Stimulated activated CD8-positive, alpha-beta memory T cell treated with anti-CD3 and anti-CD28 coated beads, Interleukin-2, amount 100 ng/mL, for 48 hours (primary cell): ENCODE data around the gene ASB18.

Experiments
- DNase-seq, 2 donors: peaks; one replicate each; pipeline ENCODE4 v3.0.0-alpha.2; 2020; ENCODE audit warnings: low read depth in 2 of 2

The ASB18 gene

DNA sequence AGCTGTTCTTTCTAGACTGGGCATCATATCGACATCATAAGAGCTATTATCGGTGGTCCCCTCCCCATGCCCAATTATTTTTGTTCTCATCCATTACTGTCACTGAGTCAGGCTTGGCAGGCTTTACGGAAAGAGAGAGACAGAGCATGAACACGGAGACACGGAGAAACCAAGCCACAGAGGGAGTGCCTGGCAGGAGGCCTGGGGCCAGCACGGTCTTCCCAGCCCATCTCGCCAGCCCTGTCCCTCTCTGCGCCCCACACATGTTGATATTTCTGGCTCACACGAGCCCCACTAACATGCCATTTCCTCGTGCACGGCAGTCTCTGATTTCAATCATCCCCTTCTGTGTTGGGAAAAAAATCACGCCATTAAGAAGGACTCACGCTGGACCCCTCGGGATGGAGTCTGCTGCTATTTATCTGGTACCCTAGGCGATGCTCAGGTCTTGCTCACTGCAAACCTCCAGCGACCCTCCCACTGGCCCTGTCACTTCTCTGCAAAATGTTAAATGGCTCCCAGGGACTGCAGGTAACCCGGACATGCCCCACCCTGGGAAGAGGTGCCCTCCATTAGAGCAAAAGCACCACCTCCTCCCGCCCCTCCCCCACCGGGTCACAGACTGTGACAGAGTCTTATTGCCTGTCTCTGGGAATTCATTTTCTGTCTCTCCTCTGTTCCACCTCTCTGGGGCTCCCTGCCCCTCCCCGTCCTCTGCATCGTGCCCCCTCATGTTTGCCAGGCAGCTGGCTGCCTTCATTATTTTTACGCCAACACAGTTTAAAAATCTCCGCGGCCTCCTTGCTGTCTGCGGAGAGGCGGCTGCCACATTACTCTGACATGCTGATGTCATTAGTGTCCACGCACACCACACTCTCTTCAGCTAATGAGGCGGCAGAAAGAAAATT lies 55.9 kb downstream of the ASB18 start:
- no peak for DNase-seq

DNA sequence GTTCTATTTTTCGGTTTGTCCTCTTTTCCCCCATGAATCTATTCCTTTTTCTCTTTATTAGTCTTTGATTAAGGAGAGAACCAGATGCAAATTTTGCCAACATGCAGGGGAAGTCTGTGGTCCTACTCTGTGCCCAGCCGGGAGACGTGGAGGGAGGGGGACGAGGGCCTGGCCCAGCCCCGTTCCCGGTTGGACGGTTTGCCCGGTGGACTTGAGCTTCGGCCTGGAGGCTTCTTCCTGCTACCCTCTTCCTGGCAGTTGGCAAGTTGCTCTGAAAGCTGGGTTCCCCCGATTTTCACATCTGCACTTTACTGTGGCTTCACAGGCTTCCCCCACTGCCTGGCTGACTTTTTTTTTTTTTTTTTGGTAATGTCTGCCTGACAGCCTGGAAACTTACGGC lies 56.7 kb downstream of the ASB18 start:
- DNase-seq = no peak

DNA sequence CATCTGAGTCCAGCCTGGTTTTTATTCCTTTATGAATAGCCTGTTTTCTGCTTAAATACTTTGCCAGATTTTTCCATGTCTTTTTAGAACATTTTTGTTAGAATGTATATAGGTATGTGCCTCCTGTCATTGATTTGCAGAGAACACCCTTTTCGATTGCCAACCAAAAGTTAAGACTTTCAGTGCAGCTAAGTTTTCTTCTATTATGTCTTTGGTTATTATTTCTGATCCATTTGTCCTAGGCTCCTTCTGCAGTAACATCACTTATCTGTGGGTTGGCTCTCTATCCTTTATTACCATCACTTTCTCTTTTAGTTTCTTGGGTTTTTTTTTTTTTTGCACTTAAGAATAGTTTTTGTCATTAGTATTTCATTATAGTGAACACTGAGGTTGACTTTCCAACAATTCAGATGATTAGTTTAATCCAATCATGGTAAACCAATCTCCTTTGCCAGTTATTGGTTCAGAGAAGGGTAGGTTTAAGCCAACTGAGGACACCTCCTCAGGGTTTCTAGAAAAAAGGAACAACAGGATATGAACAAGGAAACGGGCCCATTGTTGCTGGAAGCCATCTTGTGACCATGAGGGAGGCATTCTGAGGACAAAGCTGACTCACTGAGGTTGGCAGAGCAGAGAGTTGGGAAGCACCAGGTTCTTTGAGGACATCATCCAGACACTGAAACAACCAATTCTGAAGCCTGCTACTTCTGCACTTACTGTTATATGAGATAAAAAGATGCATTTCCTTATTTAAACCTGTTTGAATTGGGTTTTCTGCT lies 58.1 kb downstream of the ASB18 start:
- DNase-seq = no peak

DNA sequence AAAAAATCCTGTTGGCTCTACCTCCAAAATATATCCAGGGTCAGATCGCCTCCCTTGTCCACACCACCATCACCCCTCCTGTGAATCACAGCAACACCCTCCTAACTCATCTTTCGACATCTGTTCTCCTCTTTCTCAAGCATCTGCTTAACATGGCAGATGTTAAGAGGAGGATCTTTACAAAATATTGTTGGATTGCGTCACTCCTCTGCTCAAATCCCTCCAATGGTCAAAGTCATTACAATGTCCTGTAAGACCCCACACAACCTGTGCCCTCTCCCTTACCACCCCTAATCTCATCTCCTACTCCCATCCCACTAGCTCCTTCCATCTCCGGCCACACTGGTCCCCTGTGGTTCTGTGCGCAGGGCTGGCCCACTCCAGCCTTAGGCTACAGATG lies 59.3 kb downstream of the ASB18 start:
- DNase-seq = no peak

DNA sequence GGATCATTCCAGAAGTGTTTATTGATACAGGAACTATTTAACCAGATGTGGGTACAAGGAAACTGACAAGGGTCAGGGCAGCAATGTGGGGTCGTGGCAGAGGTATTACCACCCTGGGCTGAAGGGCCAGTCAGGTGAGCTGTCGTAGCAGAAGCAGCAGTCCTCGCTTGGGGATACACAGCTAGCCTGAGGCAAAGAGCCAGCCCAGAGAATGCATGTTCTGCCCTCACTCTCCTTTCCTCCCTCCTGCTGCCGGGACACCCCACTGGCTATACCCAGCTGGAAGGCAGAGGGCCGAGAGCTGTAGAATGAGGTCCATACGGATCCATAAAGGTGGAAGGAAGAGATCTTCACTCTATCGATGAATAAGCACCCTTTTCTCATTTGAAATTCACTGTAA lies 63.8 kb downstream of the ASB18 start:
- no peak for DNase-seq

DNA sequence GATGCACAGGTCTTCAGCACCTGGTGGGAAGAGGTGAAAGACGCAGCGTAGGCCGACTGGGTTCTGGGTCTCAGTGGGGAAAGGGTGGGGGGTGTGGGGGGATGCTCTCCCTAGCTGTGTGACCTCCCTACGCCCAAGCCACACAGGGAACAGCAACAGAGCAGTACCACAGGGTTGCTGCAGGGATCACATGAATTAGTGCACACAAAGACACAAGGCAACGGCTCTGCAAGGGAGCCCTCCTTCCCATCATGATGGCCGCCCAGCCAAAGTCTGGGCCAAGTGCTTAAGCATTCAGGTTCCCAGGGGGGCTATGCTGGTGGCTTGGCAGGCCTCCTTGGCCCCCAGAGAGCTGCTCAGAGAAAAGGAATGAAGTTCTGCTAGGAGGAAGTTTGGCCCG lies 67.8 kb downstream of the ASB18 start:
- no peak for DNase-seq

DNA sequence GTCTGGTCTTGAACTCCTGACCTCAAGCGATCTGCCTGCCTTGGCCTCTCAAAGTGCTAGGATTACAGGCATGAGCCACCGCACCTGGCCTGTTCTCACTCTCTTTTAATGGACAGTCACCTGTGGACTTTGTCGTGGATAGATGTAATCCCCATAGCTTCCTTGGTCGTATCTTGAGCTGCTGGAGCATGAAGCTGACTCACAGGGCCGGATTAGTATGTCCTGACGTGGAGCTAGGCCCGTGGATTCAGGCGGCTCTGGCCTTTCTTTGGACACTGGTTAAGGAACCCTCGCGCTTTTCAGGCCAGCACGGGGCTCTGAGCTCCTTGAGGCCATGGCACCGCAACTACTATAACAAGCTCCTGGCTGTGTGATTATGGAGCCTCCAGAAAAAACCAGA lies 68.5 kb downstream of the ASB18 start:
- DNase-seq = no peak

DNA sequence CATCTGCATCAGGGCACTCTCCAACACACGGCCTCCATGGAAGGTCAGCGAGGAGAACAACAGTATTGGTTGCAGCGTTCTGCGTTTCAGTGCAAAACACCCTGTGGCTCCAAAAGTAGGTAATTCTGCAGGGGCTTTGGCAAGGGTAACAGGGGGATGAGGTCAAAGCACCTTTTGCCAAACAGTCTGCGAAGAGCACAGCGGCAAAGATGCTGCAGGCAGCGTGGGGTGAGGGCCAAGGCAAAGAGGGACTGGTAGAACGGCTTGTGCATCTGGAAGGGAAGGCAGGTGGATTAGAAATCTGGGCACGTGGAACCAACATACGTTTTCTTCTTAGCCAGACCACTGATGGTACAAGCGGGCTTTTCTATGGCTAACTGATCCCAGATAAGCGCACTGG lies 69.4 kb downstream of the ASB18 start:
- no peak for DNase-seq

DNA sequence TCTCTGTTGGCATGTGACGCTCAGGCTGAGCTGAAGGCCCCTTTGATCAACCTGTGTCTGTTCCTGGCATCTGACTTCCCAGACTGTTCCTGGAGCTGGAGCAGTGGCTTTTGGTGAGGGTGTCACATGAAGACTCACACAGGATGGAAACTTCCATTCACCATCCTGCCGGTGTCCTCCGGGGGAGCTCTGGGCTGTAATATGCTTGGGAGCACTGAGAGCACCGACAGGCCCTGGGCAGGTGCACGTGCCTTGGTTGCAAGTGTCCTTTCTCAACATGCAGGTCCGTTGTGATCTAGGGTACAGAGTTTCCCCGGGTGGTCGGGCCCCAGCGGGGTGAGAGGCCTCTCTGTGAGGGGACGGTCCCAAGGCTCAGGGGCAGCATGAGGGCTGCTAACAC lies 71.2 kb downstream of the ASB18 start:
- DNase-seq = no peak

DNA sequence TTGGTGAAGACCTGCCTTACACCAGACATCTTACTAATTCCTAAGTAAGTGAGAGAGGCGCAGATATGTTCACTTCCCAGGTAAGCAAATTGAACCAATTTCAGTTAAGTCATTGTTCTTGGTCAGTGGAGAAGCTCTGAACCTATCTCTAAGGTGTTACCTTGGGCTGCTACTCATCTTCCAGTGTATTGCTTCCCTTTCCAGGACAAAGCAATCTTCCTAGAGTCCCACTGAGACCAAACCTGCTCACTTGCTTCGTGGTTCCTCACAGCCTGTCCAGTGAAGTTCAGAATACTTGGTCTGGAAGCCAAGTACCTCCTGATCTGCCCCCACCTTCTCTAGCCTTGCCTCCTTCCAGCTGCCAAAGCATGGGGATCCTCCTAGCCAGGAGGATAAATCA lies 73.5 kb downstream of the ASB18 start:
- no peak for DNase-seq

DNA sequence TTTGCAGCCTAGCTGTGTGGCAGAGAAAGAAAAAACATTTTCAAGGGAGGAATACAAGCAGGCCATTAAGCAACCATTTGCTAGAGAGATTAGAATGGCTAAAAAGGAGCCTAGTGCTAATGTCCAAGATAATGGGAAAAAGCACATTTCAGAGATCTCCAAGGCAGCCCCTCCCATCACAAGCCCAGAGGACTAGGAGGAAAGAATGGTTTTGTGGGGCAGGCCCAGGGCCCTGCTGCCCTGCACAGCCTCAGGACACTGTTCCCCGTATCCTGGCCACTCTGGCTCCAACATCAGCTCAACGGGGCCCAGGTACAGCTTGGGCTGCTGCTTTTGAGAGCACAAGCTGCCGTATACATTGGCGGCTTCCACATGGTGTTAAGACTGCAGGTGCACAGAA lies 79.5 kb downstream of the ASB18 start:
- DNase-seq = no peak

DNA sequence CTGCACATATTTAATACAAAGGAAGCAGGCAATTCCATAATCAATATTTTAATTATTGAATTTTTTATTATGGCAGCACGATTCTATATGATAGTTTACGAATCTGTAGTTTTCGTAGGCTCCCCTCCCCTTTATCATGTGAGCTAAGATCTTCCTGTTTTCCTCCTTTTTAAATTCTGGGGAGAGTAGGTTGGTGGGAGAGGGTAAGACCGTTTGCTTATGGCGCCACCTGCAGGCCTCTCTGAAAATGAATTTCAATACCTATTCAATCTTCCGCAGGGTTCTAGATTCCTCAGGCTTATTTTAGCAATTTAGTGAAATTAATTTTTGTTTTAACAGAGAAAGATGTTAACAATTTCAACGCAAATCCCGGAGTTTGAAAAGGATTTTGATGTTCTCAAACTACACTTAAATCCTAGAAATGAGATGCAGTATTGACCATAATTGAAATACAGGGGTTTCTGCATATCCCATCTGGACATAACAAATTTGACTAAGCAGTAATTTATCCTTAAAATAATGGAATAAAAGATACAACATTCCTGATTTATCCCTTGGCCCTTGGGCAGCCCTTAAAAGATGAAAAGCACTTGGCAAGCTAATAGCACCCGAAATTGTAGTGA lies 83.3 kb downstream of the ASB18 start:
- DNase-seq = peak in 1 of 2 donors; percentile 39

DNA sequence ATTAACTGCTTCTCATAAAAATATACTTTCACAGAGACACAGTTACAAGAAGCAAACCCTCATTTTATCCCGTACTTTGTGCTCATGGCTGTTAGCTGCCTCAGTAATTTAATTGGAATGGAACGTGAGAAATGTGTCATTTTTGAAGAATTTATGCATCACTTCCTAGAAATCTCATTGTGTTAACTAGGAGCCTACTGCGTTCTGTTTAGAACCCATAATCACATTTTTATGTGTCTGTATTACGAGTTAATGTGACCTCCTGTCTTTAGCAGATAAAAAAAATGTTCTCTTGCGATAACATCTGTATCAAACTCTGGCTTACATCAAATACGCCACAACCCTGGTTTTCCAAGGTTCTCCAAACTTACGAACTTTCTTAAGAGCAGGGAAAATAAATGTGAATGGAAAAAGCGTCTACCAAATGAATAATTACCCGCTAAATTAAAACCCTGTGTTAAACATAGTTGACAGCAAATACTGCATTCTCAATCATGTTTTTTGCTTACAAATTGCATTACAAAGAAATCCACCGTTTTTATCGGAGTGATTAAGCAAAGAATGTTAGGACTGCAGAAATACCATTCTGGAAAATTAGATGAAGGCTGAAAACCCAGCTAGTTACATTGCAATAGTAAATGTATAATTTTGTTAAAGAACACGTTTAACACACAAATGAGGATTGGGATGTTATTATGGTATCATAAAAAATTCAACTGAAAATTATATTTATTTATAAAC lies 84.0 kb downstream of the ASB18 start:
- no peak for DNase-seq

DNA sequence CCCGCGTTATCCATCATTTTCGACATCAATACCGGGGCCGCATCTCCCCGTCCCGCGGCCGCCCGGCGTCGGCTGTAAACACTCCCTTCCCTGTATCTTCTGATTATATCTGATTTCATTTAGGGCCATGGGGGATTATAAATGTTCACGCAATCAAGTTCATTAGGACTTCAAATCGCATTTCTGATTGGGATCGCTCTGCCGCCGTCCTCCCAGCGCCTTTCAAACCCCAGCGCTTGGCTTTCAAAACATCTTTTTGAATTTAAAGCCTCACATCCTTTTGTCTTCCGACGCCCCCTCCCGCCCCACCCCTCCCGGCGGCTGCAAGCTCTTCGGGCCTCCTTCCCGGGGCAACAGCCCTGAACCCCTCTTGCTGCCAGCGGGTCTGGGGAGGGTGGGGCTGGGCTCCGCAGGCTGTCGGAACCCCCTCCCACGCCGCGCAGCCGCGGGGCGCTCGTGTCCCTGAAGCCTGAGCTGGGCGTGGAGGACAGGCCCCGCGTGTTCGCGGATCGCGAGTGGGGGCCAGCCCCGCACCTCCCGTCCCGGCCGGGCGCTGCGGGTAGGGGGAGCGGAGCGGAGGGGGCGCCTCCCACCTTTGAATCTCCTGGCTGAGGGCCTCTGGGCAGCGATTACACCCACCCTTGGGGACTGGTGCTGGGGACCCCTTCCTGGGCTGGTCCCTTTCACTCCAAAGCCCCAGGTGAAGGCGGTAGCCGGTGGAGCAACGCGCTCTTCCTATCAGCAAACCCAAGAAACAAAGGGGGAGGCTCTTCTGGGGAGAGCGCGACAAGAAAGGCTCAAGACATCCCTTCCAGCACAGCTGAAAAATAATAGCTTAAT lies 84.8 kb downstream of the ASB18 start:
- DNase-seq = no peak

DNA sequence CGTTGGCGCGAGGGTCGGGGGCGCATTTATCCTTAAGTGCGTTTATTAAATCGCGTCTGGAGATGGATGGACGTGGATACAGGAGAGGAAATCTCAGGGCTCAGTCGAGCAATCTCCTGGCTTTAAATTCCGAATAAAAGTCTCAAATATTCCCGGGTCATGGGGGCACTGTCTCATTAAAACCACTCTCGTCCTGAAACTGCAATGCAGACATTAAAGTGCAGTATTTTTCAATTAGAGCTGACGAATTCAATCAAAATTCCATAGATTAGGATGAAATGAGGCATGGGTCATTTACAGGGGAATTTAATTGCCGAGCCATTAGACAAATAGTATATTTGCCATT lies 85.3 kb downstream of the ASB18 start:
- no peak for DNase-seq

DNA sequence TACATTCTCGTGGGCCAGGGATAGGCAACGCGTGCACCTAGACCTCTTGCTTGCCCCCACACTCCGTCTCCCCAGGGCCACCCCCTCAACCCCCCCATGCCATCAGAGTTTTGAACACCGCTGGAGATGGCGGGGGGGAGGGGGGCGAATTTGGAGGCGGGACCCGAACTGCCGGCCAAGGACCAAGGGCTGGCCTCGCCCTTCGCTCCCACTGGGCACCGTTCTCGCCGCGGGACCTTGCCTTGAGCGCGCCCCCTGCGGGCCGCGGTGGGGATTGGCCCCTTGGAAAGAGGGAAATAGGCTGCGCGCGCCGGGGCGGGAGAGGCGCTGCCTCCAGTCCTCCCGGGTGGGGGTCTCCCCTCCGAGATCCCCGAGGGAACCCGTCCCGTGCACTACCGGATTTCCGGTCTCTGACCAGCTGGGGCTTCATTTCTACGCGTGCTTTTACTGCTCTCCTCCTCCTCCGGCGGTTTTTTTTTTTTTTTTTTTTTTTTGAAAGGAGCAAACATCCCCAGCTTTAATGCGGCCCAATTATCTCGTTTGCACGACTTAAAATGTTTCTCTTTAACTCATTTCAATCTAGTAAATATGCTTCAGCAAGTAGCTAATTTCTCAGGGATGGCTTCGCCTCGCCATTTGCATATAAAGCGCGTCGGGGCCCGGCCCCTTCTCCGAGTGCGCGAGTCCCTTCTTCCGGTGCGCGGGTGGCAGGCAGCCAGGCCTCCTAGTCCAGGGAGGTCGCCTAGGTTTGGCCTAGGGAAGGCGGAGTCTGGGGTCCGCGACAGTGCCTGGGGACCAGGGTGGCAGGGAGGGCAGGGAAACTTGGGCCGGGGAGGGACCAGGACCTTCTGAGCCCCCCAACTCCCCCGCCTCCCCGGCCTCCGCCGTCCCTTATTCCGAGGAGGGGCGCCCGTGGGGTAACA lies 86.0 kb downstream of the ASB18 start:
- DNase-seq = peak in 1 of 2 donors; percentile 45

DNA sequence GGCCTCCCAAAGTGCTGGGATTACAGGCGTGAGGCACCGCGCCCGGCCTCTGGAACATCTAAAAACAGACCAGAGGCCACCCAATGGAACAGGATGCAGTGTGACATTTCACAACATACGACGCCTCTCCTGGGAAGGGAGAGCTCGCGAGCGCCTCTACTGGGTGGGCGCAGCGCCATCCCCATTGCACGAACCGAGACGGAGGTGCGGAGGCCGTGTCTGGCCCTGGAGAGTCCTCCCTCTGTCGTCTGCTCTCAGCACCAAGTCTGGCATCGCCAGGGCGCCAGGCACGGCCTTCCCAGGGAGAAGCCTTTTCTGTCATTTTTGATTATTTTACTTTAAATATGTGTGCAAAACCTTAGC lies 86.6 kb downstream of the ASB18 start:
- no peak for DNase-seq

DNA sequence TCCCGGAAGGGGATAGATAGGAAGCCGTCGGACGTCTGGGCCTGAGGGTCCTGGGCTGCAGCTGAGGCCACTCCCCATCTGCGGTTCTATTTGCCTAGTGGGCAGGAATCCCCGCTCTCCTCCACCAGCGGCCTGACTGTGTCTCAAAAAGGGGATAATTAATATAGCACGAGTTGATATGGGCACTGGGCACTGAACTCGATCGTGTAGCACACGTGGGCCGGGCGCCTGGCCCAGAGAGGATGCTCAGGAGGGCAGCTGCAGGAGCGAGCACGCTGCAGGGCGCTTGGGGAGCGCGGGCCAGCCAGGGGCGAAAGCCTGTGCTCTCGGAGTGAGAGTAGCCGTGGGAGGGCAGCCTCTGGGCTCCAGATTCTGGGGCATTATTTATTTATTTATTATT lies 87.3 kb downstream of the ASB18 start:
- DNase-seq = no peak

DNA sequence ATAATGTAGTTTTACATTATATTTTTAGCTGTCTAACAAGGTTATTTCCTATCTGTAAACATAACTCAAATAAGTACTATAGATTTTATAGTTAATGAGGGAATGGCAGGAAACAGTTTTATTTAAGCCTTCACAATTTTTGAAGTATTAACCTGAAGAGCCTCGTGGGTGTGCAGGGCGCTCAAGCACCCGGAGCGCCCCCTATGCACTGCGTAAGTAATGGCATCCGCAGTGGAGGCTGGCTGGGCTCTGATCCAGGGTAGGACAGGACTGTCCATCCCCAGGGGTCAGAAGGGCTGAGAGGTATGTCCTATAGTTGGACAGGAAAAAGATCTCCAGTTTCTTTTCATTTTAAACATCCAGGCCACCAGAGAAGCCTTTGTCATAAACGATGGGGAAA lies 87.8 kb downstream of the ASB18 start:
- DNase-seq = no peak

DNA sequence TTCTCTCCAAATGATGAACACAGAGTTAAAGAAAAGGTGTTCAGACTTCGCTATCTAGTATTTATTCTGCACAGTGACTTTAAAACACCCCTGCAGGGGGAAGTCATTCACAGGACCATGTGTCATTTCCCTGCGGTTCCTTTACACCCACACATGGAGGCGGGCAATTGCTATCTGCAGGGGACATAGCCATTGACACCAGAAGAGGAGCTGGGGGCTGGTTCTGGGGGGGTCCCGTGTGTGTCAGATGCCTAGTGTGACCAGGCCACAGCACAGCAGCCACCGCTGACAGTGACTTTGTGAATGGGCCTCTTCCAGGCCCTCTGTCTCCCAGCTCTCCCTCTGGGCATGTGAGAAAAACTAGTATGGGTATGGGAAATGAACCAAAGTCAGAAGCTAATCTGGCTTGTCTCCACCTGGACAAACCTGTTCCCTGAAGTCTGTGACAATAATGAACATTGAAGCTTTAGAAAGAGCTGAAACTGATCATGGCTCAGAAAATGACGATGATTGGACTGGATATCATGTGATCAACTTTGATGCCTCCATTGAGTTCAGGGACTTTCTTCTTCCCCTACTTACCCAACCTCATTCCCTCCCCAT lies 88.6 kb downstream of the ASB18 start:
- no peak for DNase-seq
